ENCODE measurements around the gene EMP1. TPM values are rescaled to one million over a fixed set of nuclear protein-coding genes. Genes with fewer than 3 reads are reported as not detected.
"Not testable (repeated sequence)": the region's sequence is repeated elsewhere in the genome, so short reads cannot be mapped to it uniquely, and the experiment has no call there.

EMP1 gene
- polyA plus RNA-seq, 3 donors, result 2.7 to 6.3 (median 3.1) TPM

DNA sequence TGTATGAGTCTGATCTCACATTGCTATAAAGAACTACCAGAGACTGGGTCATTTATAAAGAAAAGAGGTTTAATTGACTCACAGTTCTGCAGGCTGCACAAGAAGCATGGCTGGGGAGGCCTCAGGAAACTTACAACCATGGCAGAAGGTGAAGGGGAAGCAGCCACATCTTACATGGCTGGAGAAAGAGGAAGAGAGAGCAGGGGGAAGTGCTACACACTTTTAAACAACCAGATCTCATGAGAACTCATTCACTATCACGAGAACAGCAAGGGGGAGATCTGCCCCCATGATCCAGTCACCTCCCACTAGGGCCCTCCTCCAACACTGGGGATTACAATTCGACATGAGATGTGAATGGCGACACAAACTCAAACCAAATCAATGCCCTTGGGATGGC lies 71.3 kb downstream of the EMP1 start:
- H3K9me3 ChIP-seq (replicated peaks in 1 of 2; ENCODE audit: control insufficient read depth in 1 of 2, insufficient read depth in 1 of 2, low read length in 2 of 2); H3K4me3 Mint-ChIP-seq; H3K4me2 ChIP-seq (replicated peaks; ENCODE audit: extremely low read depth, low read length, poor library complexity, severe bottlenecking); H3K9ac ChIP-seq (ENCODE audit: insufficient read depth, low read length, poor library complexity, severe bottlenecking); H3K27me3 ChIP-seq (ENCODE audit: control insufficient read depth in 2 of 2, insufficient read depth in 2 of 2, low read length in 2 of 2); H3K27ac ChIP-seq (ENCODE audit: low read depth in 1 of 2, low read length in 2 of 2); H3K79me2 ChIP-seq (ENCODE audit: insufficient read depth, low read length); H2AFZ ChIP-seq (ENCODE audit: insufficient read depth, low read depth, low read length, poor library complexity, severe bottlenecking); H3K4me3 ChIP-seq (replicated peaks in 1 of 3; ENCODE audit: low read depth in 2 of 3, low read length in 3 of 3); H3K4me1 ChIP-seq (ENCODE audit: control insufficient read depth in 1 of 2, insufficient read depth in 2 of 2, low read length in 2 of 2); H3K36me3 ChIP-seq (replicated peaks in 1 of 2; ENCODE audit: control insufficient read depth in 1 of 2, insufficient read depth in 2 of 2, low read length in 2 of 2); H3K4me1 Mint-ChIP-seq; H4K20me1 ChIP-seq (ENCODE audit: insufficient read depth, low read length); H3K27me3 Mint-ChIP-seq (ENCODE audit: low read depth in 3 of 3); DNase-seq; H3K36me3 Mint-ChIP-seq; intact Hi-C loops (cut with micrococcal nuclease): not testable (repeated sequence)
- Mint-ChIP-seq H3K9me3 (peaks cover 9 to 29% (median 12%) of the 10 kb centered on the region in 7 donors), H3K27ac (peak overlapping the region in 2 of 7 donors; percentile 50 to 55)
- WGBS (ENCODE audit: insufficient coverage), result no CpG with 5 or more reads among the region's 3 CpGs

GRCh38 chr12:13268581-13268980 lies 72.1 kb downstream of the EMP1 start:
- H4K20me1 ChIP-seq (ENCODE audit: insufficient read depth, low read length), result no peaks in the 10 kb centered on the region
- Mint-ChIP-seq H3K4me3 (no peak overlapping the region), H3K27ac (no peak overlapping the region), H3K27me3 (ENCODE audit: low read depth in 3 of 3) (peaks cover 4 to 13% (median 4%) of the 10 kb centered on the region in 3 donors), H3K9me3 (peaks cover 8 to 23% (median 12%) of the 10 kb centered on the region in 7 donors), H3K36me3 (no peaks in the 10 kb centered on the region), H3K4me1 (peaks cover 4% of the 10 kb centered on the region)
- no peaks in the 10 kb centered on the region for H3K4me1 ChIP-seq (ENCODE audit: control insufficient read depth in 1 of 2, insufficient read depth in 2 of 2, low read length in 2 of 2)
- DNase-seq, result no peak
- 97% methylated on average over 5 of the region's 6 CpGs for WGBS (ENCODE audit: insufficient coverage)
- H3K9me3 ChIP-seq (replicated peaks in 1 of 2; ENCODE audit: control insufficient read depth in 1 of 2, insufficient read depth in 1 of 2, low read length in 2 of 2), result peaks cover 0 to 8% of the 10 kb centered on the region in 2 donors
- H3K27me3 ChIP-seq (ENCODE audit: control insufficient read depth in 2 of 2, insufficient read depth in 2 of 2, low read length in 2 of 2), result no peaks in the 10 kb centered on the region
- H2AFZ ChIP-seq (ENCODE audit: insufficient read depth, low read depth, low read length, poor library complexity, severe bottlenecking), result no peak overlapping the region
- H3K36me3 ChIP-seq (replicated peaks in 1 of 2; ENCODE audit: control insufficient read depth in 1 of 2, insufficient read depth in 2 of 2, low read length in 2 of 2), result no peaks in the 10 kb centered on the region
- H3K9ac ChIP-seq (ENCODE audit: insufficient read depth, low read length, poor library complexity, severe bottlenecking), result no peak overlapping the region
- intact Hi-C loops (cut with micrococcal nuclease), result no loop called here
- no peak overlapping the region for H3K27ac ChIP-seq (ENCODE audit: low read depth in 1 of 2, low read length in 2 of 2)
- no peaks in the 10 kb centered on the region for H3K79me2 ChIP-seq (ENCODE audit: insufficient read depth, low read length)
- H3K4me3 ChIP-seq (replicated peaks in 1 of 3; ENCODE audit: low read depth in 2 of 3, low read length in 3 of 3), result no peak overlapping the region
- TF ChIP-seq, protein P1, sequence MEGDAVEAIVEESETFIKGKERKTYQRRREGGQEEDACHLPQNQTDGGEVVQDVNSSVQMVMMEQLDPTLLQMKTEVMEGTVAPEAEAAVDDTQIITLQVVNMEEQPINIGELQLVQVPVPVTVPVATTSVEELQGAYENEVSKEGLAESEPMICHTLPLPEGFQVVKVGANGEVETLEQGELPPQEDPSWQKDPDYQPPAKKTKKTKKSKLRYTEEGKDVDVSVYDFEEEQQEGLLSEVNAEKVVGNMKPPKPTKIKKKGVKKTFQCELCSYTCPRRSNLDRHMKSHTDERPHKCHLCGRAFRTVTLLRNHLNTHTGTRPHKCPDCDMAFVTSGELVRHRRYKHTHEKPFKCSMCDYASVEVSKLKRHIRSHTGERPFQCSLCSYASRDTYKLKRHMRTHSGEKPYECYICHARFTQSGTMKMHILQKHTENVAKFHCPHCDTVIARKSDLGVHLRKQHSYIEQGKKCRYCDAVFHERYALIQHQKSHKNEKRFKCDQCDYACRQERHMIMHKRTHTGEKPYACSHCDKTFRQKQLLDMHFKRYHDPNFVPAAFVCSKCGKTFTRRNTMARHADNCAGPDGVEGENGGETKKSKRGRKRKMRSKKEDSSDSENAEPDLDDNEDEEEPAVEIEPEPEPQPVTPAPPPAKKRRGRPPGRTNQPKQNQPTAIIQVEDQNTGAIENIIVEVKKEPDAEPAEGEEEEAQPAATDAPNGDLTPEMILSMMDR (IDR thresholded peaks at IDR 0.05), result no peak
- H3K4me2 ChIP-seq (replicated peaks; ENCODE audit: extremely low read depth, low read length, poor library complexity, severe bottlenecking), result no peak overlapping the region

Other genes with a start within 250 kb of the EMP1 start
- gene GPRC5D, start 244.6 kb upstream of the EMP1 start, polyA plus RNA-seq, result under 1 TPM in 1 of 3 donors, not detected in 2; 0.49 TPM
- 10 to 100 TPM; 33.4 to 89.3 (median 71.3) TPM for gene HEBP1, start 196.5 kb upstream of the EMP1 start, polyA plus RNA-seq
- gene FAM234B, start 152.3 kb upstream of the EMP1 start, polyA plus RNA-seq, result 1 to 10 TPM; 1.6 to 3.2 (median 2.0) TPM
- gene GSG1, start 93.1 kb upstream of the EMP1 start, polyA plus RNA-seq, result not detected

Measured in CD14-positive monocyte (primary cell).